ENCODE results near the gene EWSR1.

EWSR1 gene

DNA sequence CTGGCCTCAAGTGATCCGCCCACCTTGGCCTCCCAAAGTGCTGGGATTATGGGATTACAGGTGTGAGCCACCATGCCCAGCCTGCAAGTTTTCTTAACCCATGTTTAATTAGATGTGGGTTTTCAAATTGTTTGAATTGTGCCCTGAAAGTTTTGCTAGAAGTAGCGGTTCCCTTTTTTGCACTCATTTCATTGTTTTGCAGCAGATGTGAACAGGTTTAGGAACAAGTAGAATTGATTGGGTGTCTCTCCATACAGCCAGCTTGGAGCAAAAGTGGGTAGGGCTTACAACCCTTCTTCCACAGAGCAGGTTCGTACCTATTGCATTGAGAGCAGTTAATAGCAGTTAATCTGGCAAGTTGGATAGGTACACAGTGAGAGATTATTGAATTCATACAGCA is 16.1 kb downstream of the EWSR1 start:
- Histone ChIP-seq H3K4me1 (ENCODE audit: control insufficient read depth, insufficient read depth, low read length) (no peaks in the 10 kb centered on the region), H3K27me3 (ENCODE audit: control insufficient read depth, insufficient read depth, low read length) (no peaks in the 10 kb centered on the region), H3K4me3 (ENCODE audit: low read depth, low read length) (no peak overlapping the region), H3K36me3 (ENCODE audit: control insufficient read depth, insufficient read depth, low read length) (peaks cover 54% of the 10 kb centered on the region), H3K9ac (ENCODE audit: low read depth, low read length) (no peak overlapping the region), H3K9me3 (ENCODE audit: control insufficient read depth, insufficient read depth, low read length) (no peaks in the 10 kb centered on the region)

DNA sequence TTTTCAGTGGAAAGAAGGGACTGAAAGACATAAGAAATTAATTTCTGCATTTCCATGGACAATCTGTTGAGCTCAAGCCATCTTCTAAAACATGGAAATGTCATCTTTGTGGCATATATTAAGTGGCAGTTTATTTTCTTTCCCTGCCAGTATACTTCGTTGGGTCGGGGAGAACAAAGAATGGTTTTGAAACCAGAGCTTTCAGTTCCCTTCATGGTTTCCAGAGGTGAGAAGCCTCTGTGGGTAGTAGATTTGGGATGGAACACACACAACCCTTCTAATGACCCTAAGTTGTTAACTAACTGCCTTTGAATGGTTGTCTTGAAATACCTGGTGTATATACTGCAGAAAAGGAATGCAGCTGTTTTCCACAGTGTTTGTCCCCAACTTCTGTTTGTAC is 20.8 kb downstream of the EWSR1 start:
- Histone ChIP-seq H3K4me1 (ENCODE audit: control insufficient read depth, insufficient read depth, low read length) (no peaks in the 10 kb centered on the region), H3K9me3 (ENCODE audit: control insufficient read depth, insufficient read depth, low read length) (no peaks in the 10 kb centered on the region), H3K9ac (ENCODE audit: low read depth, low read length) (no peak overlapping the region), H3K4me3 (ENCODE audit: low read depth, low read length) (no peak overlapping the region), H3K27me3 (ENCODE audit: control insufficient read depth, insufficient read depth, low read length) (no peaks in the 10 kb centered on the region), H3K36me3 (ENCODE audit: control insufficient read depth, insufficient read depth, low read length) (peaks cover 54% of the 10 kb centered on the region)

DNA sequence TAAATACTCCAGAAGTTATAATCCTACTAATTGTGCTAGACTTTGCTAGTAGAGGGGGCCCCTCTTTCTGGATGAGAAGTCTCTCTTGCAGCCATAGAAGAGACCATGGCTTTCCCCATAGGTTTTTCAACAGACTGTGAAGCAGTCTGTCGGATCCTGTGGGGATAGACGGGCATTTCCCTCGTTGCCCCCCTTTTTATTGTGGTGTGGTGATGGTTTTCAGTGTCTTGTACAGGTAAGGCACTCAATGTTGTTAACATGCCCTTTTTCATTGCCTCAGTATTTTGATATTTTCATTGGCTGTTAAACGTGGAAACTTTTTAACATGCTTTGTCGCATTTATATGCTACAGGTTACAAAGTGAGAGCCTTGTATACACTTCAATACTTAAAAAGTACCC is 22.0 kb downstream of the EWSR1 start:
- H3K9me3 ChIP-seq (ENCODE audit: control insufficient read depth, insufficient read depth, low read length): no peaks in the 10 kb centered on the region
- H3K27me3 ChIP-seq (ENCODE audit: control insufficient read depth, insufficient read depth, low read length): no peaks in the 10 kb centered on the region
- peaks cover 55% of the 10 kb centered on the region for H3K36me3 ChIP-seq (ENCODE audit: control insufficient read depth, insufficient read depth, low read length)
- no peak overlapping the region for H3K4me3 ChIP-seq (ENCODE audit: low read depth, low read length)
- no peak overlapping the region for H3K9ac ChIP-seq (ENCODE audit: low read depth, low read length)
- H3K4me1 ChIP-seq (ENCODE audit: control insufficient read depth, insufficient read depth, low read length): no peaks in the 10 kb centered on the region

DNA sequence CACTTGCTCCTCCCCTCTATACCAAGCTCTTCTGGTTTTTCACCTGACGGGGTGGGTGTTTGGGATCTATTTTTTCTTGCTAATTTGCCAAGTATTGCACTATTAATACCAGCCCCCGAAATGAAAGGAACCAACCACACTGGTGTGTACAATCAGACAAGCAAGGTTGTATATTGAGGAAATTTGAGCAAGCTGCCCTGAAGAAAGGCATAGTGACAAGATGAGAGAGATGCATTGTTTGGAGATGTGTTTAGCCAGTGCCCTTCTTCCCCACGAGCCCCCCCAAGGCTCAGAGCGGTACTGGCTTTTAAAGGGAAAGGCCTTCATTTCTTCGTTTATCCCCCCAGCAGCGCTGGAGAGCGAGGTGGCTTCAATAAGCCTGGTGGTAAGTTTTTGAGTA is 23.1 kb downstream of the EWSR1 start:
- Histone ChIP-seq H3K4me3 (ENCODE audit: low read depth, low read length) (no peak overlapping the region), H3K9ac (ENCODE audit: low read depth, low read length) (no peak overlapping the region), H3K36me3 (ENCODE audit: control insufficient read depth, insufficient read depth, low read length) (peaks cover 63% of the 10 kb centered on the region), H3K4me1 (ENCODE audit: control insufficient read depth, insufficient read depth, low read length) (no peaks in the 10 kb centered on the region), H3K9me3 (ENCODE audit: control insufficient read depth, insufficient read depth, low read length) (no peaks in the 10 kb centered on the region), H3K27me3 (ENCODE audit: control insufficient read depth, insufficient read depth, low read length) (no peaks in the 10 kb centered on the region)

DNA sequence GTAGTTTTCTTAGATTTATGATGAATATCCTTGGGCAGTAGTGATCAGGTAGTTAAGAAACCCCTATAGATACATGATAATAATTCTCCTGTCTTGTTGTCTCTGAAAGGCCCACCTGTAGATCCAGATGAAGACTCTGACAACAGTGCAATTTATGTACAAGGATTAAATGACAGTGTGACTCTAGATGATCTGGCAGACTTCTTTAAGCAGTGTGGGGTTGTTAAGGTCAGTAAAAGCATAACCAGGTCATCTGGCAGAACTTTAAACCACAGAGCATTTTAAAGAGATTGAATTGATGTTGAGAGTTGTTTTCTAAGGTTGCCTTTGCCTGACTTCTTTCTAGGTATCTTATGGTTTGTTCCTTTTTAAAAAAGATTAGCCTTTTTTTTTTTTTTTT is 24.3 kb downstream of the EWSR1 start:
- Histone ChIP-seq H3K4me1 (ENCODE audit: control insufficient read depth, insufficient read depth, low read length) (no peaks in the 10 kb centered on the region), H3K27me3 (ENCODE audit: control insufficient read depth, insufficient read depth, low read length) (no peaks in the 10 kb centered on the region), H3K36me3 (ENCODE audit: control insufficient read depth, insufficient read depth, low read length) (peaks cover 68% of the 10 kb centered on the region), H3K4me3 (ENCODE audit: low read depth, low read length) (no peak overlapping the region), H3K9ac (ENCODE audit: low read depth, low read length) (no peak overlapping the region), H3K9me3 (ENCODE audit: control insufficient read depth, insufficient read depth, low read length) (no peaks in the 10 kb centered on the region)

DNA sequence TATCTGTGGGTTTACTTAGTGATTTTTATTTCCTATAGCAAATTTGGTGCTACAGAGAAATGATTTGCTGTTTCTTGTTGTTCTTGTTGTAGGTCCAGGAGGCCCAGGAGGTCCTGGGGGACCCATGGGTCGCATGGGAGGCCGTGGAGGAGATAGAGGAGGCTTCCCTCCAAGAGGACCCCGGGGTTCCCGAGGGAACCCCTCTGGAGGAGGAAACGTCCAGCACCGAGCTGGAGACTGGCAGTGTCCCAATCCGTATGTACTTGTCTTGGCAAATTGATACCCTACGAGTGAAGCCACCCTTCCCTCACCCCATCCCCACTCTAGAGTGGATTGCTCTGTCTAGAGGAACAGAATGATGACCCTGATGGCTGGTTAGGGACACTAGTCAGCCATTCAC is 30.6 kb downstream of the EWSR1 start:
- no peaks in the 10 kb centered on the region for H3K4me1 ChIP-seq (ENCODE audit: control insufficient read depth, insufficient read depth, low read length)
- H3K9me3 ChIP-seq (ENCODE audit: control insufficient read depth, insufficient read depth, low read length): no peaks in the 10 kb centered on the region
- peaks cover 64% of the 10 kb centered on the region for H3K36me3 ChIP-seq (ENCODE audit: control insufficient read depth, insufficient read depth, low read length)
- H3K9ac ChIP-seq (ENCODE audit: low read depth, low read length): no peak overlapping the region
- no peaks in the 10 kb centered on the region for H3K27me3 ChIP-seq (ENCODE audit: control insufficient read depth, insufficient read depth, low read length)
- no peak overlapping the region for H3K4me3 ChIP-seq (ENCODE audit: low read depth, low read length)

DNA sequence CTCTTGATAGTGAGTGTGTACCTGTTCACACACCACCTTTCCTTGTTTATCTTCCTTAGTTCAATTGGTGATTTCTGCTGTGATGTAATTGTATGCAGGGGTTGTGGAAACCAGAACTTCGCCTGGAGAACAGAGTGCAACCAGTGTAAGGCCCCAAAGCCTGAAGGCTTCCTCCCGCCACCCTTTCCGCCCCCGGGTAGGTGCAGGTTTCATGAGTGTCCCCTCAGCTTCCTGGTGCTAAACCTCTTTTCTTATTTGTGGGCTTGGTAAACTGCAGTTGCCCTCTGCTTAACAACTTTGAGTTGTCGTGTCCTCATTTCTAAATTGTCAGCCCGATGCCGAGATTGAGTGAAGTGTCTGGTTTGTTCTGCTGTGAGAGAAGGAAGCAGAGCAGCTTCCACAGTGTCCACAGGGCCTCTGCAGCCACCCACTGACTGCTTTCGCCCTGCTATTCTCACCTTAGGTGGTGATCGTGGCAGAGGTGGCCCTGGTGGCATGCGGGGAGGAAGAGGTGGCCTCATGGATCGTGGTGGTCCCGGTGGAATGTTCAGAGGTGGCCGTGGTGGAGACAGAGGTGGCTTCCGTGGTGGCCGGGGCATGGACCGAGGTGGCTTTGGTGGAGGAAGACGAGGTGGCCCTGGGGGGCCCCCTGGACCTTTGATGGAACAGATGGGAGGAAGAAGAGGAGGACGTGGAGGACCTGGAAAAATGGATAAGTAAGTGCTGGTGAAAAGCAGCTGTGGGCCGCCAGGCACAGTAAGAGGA is 31.2 kb downstream of the EWSR1 start:
- Histone ChIP-seq H3K4me3 (ENCODE audit: low read depth, low read length) (no peak overlapping the region), H3K9me3 (ENCODE audit: control insufficient read depth, insufficient read depth, low read length) (no peaks in the 10 kb centered on the region), H3K9ac (ENCODE audit: low read depth, low read length) (no peak overlapping the region), H3K36me3 (ENCODE audit: control insufficient read depth, insufficient read depth, low read length) (peaks cover 58% of the 10 kb centered on the region), H3K4me1 (ENCODE audit: control insufficient read depth, insufficient read depth, low read length) (no peaks in the 10 kb centered on the region), H3K27me3 (ENCODE audit: control insufficient read depth, insufficient read depth, low read length) (no peaks in the 10 kb centered on the region)

DNA sequence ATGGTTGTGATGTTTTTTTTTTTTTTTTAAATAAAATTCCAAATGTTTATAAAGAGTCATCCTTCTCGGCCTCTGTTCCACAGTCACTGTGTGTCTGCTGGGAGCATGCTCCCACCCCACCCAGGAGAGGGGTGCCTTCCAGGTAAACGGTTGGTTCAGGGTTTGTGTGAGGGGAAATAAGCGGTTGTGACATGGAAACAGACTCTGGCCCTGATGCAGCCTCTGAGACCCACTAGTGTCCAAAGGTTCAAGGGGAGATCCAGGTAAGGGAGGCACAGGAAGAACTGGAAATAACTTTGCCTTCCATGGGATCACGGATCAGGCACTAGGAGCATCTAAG is 32.4 kb downstream of the EWSR1 start:
- no peaks in the 10 kb centered on the region for H3K27me3 ChIP-seq (ENCODE audit: control insufficient read depth, insufficient read depth, low read length)
- H3K9ac ChIP-seq (ENCODE audit: low read depth, low read length): no peak overlapping the region
- H3K4me3 ChIP-seq (ENCODE audit: low read depth, low read length): no peak overlapping the region
- no peaks in the 10 kb centered on the region for H3K4me1 ChIP-seq (ENCODE audit: control insufficient read depth, insufficient read depth, low read length)
- no peaks in the 10 kb centered on the region for H3K9me3 ChIP-seq (ENCODE audit: control insufficient read depth, insufficient read depth, low read length)
- peaks cover 52% of the 10 kb centered on the region for H3K36me3 ChIP-seq (ENCODE audit: control insufficient read depth, insufficient read depth, low read length)

DNA sequence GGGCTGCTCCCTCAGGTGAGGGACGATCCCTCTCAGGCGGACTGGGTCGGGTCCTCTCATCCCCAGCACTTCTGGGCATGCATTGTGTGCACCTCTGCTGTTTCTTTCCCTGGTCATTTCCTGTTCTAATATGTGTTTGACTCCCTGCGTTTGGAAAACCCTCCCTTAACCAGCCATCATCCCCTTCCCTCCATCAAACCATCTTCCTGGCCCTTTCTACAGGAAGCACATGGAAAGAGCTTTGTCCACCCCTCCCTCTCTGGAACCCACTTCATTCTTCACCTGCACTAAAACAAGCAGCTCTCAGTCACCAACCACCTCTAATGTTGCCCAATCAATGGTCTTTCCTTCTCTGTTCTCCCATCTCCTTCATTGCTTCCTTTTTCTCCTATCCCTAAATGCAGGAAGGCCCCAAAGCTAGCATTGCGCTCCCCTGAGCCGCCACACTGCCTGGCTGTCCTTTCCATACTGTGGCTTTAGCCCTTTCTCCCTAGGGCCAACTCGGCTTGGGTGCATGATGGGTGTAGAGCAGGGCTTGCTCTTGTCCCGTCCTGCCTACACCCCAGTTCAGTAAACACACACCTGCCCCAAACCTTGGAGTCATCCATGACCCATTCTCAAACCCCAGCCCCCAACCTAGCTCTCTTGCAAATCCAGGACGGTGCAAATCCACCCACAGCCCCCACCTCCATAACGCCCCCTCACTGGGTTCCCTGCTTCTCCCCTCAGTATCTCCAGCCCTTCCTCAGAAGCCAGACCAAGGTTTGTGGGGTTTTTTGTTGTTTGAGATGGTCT is 32.9 kb downstream of the EWSR1 start:
- Histone ChIP-seq H3K36me3 (ENCODE audit: control insufficient read depth, insufficient read depth, low read length) (peaks cover 46% of the 10 kb centered on the region), H3K27me3 (ENCODE audit: control insufficient read depth, insufficient read depth, low read length) (no peaks in the 10 kb centered on the region), H3K9ac (ENCODE audit: low read depth, low read length) (no peak overlapping the region)

DNA sequence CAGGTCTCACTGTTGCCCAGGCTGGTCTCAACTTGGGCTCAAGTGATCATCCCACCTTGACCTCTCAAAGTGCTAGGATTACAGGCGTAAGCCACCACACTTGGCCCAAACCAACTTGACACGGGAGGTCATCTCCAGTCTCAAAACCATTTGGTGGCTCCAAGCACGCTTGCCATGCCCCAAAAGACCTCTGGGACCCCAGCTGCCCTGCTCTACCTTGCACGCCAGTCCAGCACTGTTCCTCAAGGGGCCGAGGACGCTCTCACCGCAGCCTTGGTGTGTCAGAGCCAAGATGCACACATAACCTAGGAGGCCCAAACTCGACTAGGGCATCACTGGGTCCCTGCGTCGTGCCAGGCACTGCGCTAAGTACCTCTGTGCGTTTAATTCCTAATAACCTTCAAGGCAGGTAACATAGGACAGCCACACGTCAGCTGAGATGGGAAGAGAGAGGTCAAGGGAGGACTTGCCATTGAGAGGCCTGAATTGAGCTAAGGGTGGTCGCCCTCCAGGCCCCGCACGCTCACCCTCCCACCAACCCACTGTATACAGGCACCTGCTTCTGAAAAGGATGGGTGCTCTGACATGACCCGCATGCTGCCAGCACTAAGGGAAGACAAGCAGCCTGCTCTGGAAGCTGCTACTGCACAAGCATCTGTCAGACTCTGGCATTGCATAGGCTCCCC is 33.8 kb downstream of the EWSR1 start:
- H3K9me3 ChIP-seq (ENCODE audit: control insufficient read depth, insufficient read depth, low read length): no peaks in the 10 kb centered on the region
- H3K36me3 ChIP-seq (ENCODE audit: control insufficient read depth, insufficient read depth, low read length): peaks cover 37% of the 10 kb centered on the region
- H3K27me3 ChIP-seq (ENCODE audit: control insufficient read depth, insufficient read depth, low read length): no peaks in the 10 kb centered on the region
- H3K4me3 ChIP-seq (ENCODE audit: low read depth, low read length): no peak overlapping the region
- H3K4me1 ChIP-seq (ENCODE audit: control insufficient read depth, insufficient read depth, low read length): peaks cover 3% of the 10 kb centered on the region
- H3K9ac ChIP-seq (ENCODE audit: low read depth, low read length): no peak overlapping the region

More for the DNA sequence above, 32.9 kb downstream of the EWSR1 start:
- Histone ChIP-seq H3K4me3 (ENCODE audit: low read depth, low read length) (no peak overlapping the region), H3K9me3 (ENCODE audit: control insufficient read depth, insufficient read depth, low read length) (no peaks in the 10 kb centered on the region), H3K4me1 (ENCODE audit: control insufficient read depth, insufficient read depth, low read length) (peaks cover 3% of the 10 kb centered on the region)

DNA sequence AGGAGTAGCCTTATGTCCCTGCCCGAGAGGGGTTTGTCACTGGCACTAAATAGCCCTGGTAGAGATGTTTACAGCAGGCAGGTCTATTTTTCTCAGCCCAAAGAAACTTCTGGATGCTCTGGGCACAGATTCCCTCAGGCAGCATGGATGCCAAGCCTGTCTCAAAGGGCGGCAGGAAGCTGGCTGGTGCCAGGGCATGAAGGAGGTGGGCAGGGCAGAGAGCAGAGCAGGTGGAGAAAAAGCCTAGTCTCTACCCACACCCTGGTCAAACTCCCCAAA is 34.3 kb downstream of the EWSR1 start:
- Histone ChIP-seq H3K27me3 (ENCODE audit: control insufficient read depth, insufficient read depth, low read length) (no peaks in the 10 kb centered on the region), H3K9ac (ENCODE audit: low read depth, low read length) (no peak overlapping the region), H3K36me3 (ENCODE audit: control insufficient read depth, insufficient read depth, low read length) (peaks cover 32% of the 10 kb centered on the region), H3K4me3 (ENCODE audit: low read depth, low read length) (no peak overlapping the region), H3K9me3 (ENCODE audit: control insufficient read depth, insufficient read depth, low read length) (no peaks in the 10 kb centered on the region), H3K4me1 (ENCODE audit: control insufficient read depth, insufficient read depth, low read length) (peaks cover 3% of the 10 kb centered on the region)
